Measurements from ENCODE around the gene PGAP1. TPM values are rescaled to one million over a fixed set of nuclear protein-coding genes. Genes with fewer than 3 reads are reported as not detected.

The PGAP1 gene
- polyA plus RNA-seq, 3 donors: 0.10 to 0.81 (median 0.33) TPM

- no peak for DNase-seq
- no peaks in the 10 kb centered on the region for H3K36me3 ChIP-seq (replicated peaks in 1 of 2; ENCODE audit: control insufficient read depth in 1 of 2, insufficient read depth in 2 of 2, low read length in 2 of 2)
- H3K4me3 ChIP-seq (replicated peaks in 1 of 3; ENCODE audit: low read depth in 2 of 3, low read length in 3 of 3): no peak overlapping the region
- H4K20me1 ChIP-seq (ENCODE audit: insufficient read depth, low read length): no peaks in the 10 kb centered on the region
- no peaks in the 10 kb centered on the region for H3K27me3 ChIP-seq (ENCODE audit: control insufficient read depth in 2 of 2, insufficient read depth in 2 of 2, low read length in 2 of 2)
- Mint-ChIP-seq H3K4me1 (peaks cover 11% of the 10 kb centered on the region), H3K27me3 (ENCODE audit: low read depth in 3 of 3) (no peaks in the 10 kb centered on the region), H3K4me3 (no peak overlapping the region), H3K36me3 (peaks cover 6 to 9% of the 10 kb centered on the region in 2 donors), H3K27ac (no peak overlapping the region), H3K9me3 (peaks cover 0 to 2% (median 0%) of the 10 kb centered on the region in 7 donors)
- no peak overlapping the region for H3K9ac ChIP-seq (ENCODE audit: insufficient read depth, low read length, poor library complexity, severe bottlenecking)
- H3K4me2 ChIP-seq (replicated peaks; ENCODE audit: extremely low read depth, low read length, poor library complexity, severe bottlenecking): no peak overlapping the region
- no peaks in the 10 kb centered on the region for H3K79me2 ChIP-seq (ENCODE audit: insufficient read depth, low read length)
- no peak overlapping the region for H3K27ac ChIP-seq (ENCODE audit: low read depth in 1 of 2, low read length in 2 of 2)
- WGBS (ENCODE audit: insufficient coverage): no CpG with 5 or more reads among the region's 2 CpGs
- peaks cover 8 to 9% of the 10 kb centered on the region in 2 donors for H3K4me1 ChIP-seq (ENCODE audit: control insufficient read depth in 1 of 2, insufficient read depth in 2 of 2, low read length in 2 of 2)
- intact Hi-C loops (cut with micrococcal nuclease): no loop called here
- H3K9me3 ChIP-seq (replicated peaks in 1 of 2; ENCODE audit: control insufficient read depth in 1 of 2, insufficient read depth in 1 of 2, low read length in 2 of 2): no peaks in the 10 kb centered on the region
- no peak for TF ChIP-seq CTCF (IDR thresholded peaks at IDR 0.05)
- H2AFZ ChIP-seq (ENCODE audit: insufficient read depth, low read depth, low read length, poor library complexity, severe bottlenecking): no peak overlapping the region
Measured at GRCh38 chr2:196839574-196839973, 86.9 kb downstream of the PGAP1 start.

- H3K27ac ChIP-seq (ENCODE audit: low read depth in 1 of 2, low read length in 2 of 2): no peak overlapping the region
- Mint-ChIP-seq H3K27ac (no peak overlapping the region), H3K4me1 (peaks cover 11% of the 10 kb centered on the region), H3K36me3 (peaks cover 0 to 4% of the 10 kb centered on the region in 2 donors), H3K4me3 (no peak overlapping the region), H3K27me3 (ENCODE audit: low read depth in 3 of 3) (no peaks in the 10 kb centered on the region), H3K9me3 (peaks cover 0 to 4% (median 1%) of the 10 kb centered on the region in 7 donors)
- no peak for DNase-seq
- TF ChIP-seq CTCF (IDR thresholded peaks at IDR 0.05): no peak
- no peaks in the 10 kb centered on the region for H3K36me3 ChIP-seq (replicated peaks in 1 of 2; ENCODE audit: control insufficient read depth in 1 of 2, insufficient read depth in 2 of 2, low read length in 2 of 2)
- H3K79me2 ChIP-seq (ENCODE audit: insufficient read depth, low read length): no peaks in the 10 kb centered on the region
- H3K4me3 ChIP-seq (replicated peaks in 1 of 3; ENCODE audit: low read depth in 2 of 3, low read length in 3 of 3): no peak overlapping the region
- intact Hi-C loops (cut with micrococcal nuclease): no loop called here
- H3K27me3 ChIP-seq (ENCODE audit: control insufficient read depth in 2 of 2, insufficient read depth in 2 of 2, low read length in 2 of 2): no peaks in the 10 kb centered on the region
- no peak overlapping the region for H2AFZ ChIP-seq (ENCODE audit: insufficient read depth, low read depth, low read length, poor library complexity, severe bottlenecking)
- H3K9ac ChIP-seq (ENCODE audit: insufficient read depth, low read length, poor library complexity, severe bottlenecking): no peak overlapping the region
- H3K4me1 ChIP-seq (ENCODE audit: control insufficient read depth in 1 of 2, insufficient read depth in 2 of 2, low read length in 2 of 2): peaks cover 8 to 9% of the 10 kb centered on the region in 2 donors
- H3K4me2 ChIP-seq (replicated peaks; ENCODE audit: extremely low read depth, low read length, poor library complexity, severe bottlenecking): no peak overlapping the region
- no peaks in the 10 kb centered on the region for H3K9me3 ChIP-seq (replicated peaks in 1 of 2; ENCODE audit: control insufficient read depth in 1 of 2, insufficient read depth in 1 of 2, low read length in 2 of 2)
- H4K20me1 ChIP-seq (ENCODE audit: insufficient read depth, low read length): no peaks in the 10 kb centered on the region
Measured at GRCh38 chr2:196836440-196836839, 90.1 kb downstream of the PGAP1 start.
